Gastrocnemius medialis (tissue), 4 donors: ENCODE data around the gene CELF1.

Experiments
- CTCF ChIP-seq, 5 experiments: fragments of 450-650 bp in 3 of 5; fragments of 200-600 bp in 2 of 5; sonication (generic) in 2 of 5; IDR thresholded peaks in 4 of 5; conservative IDR thresholded peaks in 1 of 5; 1 replicate in 4 of 5; 2 replicates in 1 of 5; pipeline ENCODE4 v1.5.1; 2016 to 2019; ENCODE audit warnings: antibody characterized with exemption in 5 of 5, mild to moderate bottlenecking in 3 of 5, moderate library complexity in 3 of 5
- POLR2A ChIP-seq, 2 donors: fragments of 450-650 bp; IDR thresholded peaks; one replicate each; pipeline ENCODE4 v1.6.1; 2017; ENCODE audit warnings: antibody characterized with exemption in 2 of 2, mild to moderate bottlenecking in 2 of 2, moderate library complexity in 2 of 2

GRCh38 chr11:47532597-47533213 is 20.2 kb downstream of the CELF1 start:
- TF ChIP-seq CTCF (IDR thresholded peaks at IDR 0.05 in 4 of 5, conservative IDR thresholded peaks at IDR 0.05 in 1 of 5) (no peak), POLR2A (IDR thresholded peaks at IDR 0.05) (no peak)
